Mesendoderm (in vitro differentiated cells): ENCODE results near the gene ADPRH.

ENCODE experiments used
- DNase-seq: peaks from one replicate; pipeline ENCODE4 v3.0.0; 2013
- H2AK5ac ChIP-seq: 2 replicates; pipeline ENCODE4 v1.6.1; 2013; ENCODE audit warnings: low read length, inconsistent platforms
- H2BK120ac ChIP-seq: 2 replicates; pipeline ENCODE4 v1.6.1; 2013; ENCODE audit warnings: low read depth, mild to moderate bottlenecking, low read length, moderate library complexity, mixed read lengths
- H2BK15ac ChIP-seq: replicated peaks from 2 replicates; pipeline ENCODE4 v1.6.1; 2013; ENCODE audit warnings: low read depth, mild to moderate bottlenecking, moderate library complexity
- H2BK5ac ChIP-seq: 2 replicates; pipeline ENCODE4 v1.6.1; 2013; ENCODE audit warnings: low read length, inconsistent platforms
- H3K18ac ChIP-seq: 2 replicates; pipeline ENCODE4 v1.6.1; 2013; ENCODE audit warnings: mild to moderate bottlenecking, low read length, mixed read lengths
- H3K23ac ChIP-seq: one replicate; pipeline ENCODE4 v1.6.1; 2013; ENCODE audit warnings: low read length
- H3K27ac ChIP-seq: 2 replicates; pipeline ENCODE4 v1.5.1; 2013; ENCODE audit warnings: low read depth, mild to moderate bottlenecking, inconsistent platforms, low read length, moderate library complexity
- H3K27me3 ChIP-seq: 2 replicates; pipeline ENCODE4 v1.6.1; 2013; ENCODE audit warnings: low read length, control low read depth, mild to moderate bottlenecking, inconsistent platforms; ENCODE audit not compliant: insufficient read depth, poor library complexity
- H3K36me3 ChIP-seq: 2 replicates; pipeline ENCODE4 v1.6.1; 2013; ENCODE audit warnings: low read length, inconsistent platforms; ENCODE audit not compliant: control insufficient read depth, insufficient read depth
- H3K4ac ChIP-seq: one replicate; pipeline ENCODE4 v1.6.1; 2013; ENCODE audit warnings: low read depth, mild to moderate bottlenecking, low read length, moderate library complexity
- H3K4me1 ChIP-seq: 2 replicates; pipeline ENCODE4 v1.6.1; 2013; ENCODE audit warnings: low read depth, low read length, inconsistent platforms; ENCODE audit not compliant: control insufficient read depth
- H3K4me2 ChIP-seq: 2 replicates; pipeline ENCODE4 v1.6.1; 2013; ENCODE audit warnings: low read length
- H3K4me3 ChIP-seq: 2 replicates; pipeline ENCODE4 v1.5.1; 2013; ENCODE audit warnings: mild to moderate bottlenecking, low read length
- H3K56ac ChIP-seq: one replicate; pipeline ENCODE4 v1.6.1; 2013; ENCODE audit warnings: low read length
- H3K79me1 ChIP-seq: 2 replicates; pipeline ENCODE4 v1.6.1; 2013; ENCODE audit warnings: low read length, inconsistent platforms
- H3K79me2 ChIP-seq: 2 replicates; pipeline ENCODE4 v1.6.1; 2013; ENCODE audit warnings: mild to moderate bottlenecking, low read length; ENCODE audit not compliant: control insufficient read depth, insufficient read depth
- H3K9ac ChIP-seq: 2 replicates; pipeline ENCODE4 v1.6.1; 2013; ENCODE audit warnings: low read length, inconsistent platforms
- H4K5ac ChIP-seq: one replicate; pipeline ENCODE4 v1.6.1; 2013; ENCODE audit warnings: low read length
- H4K8ac ChIP-seq: one replicate; pipeline ENCODE4 v1.6.1; 2013; ENCODE audit warnings: low read depth, mild to moderate bottlenecking, control low read depth, low read length, moderate library complexity
- WGBS: extraction: QIAGEN DNeasy Blood & Tissue Kit; methylation state at CpG from one replicate; pipeline ENCODE4 v1.1.7; 2013; ENCODE audit warnings: low lambda C conversion rate, missing lambda C conversion rate; ENCODE audit not compliant: insufficient coverage; ENCODE audit errors: extremely low coverage; 5-methylcytosine and 5-hydroxymethylcytosine counted together

Gene ADPRH

DNA sequence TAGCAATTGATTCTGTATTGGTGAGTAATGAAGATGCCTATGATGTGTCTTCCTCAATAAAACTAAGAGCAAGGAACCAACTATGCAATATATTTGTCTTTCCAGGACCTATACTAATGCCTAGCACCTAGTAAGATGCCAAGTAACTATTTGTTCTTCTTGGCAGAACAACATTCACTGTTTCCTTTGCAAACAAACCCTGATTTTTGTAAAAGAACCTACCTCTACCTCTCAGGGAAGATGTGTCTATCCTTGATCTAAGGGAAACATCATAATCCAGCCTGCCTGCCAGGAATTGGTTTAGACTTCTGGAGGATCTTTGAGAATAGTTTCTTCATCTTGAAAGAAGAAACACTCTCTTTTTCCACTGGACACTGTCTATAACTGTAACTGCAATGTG lies 3.8 kb upstream of the ADPRH start:
- no peaks in the 10 kb centered on the region for H3K79me1 ChIP-seq
- no peak overlapping the region for H2BK15ac ChIP-seq
- H3K27me3 ChIP-seq = no peaks in the 10 kb centered on the region
- H3K36me3 ChIP-seq = no peaks in the 10 kb centered on the region
- H4K8ac ChIP-seq = no peak overlapping the region
- no peak overlapping the region for H3K27ac ChIP-seq
- DNase-seq = no peak
- H2BK5ac ChIP-seq = no peak overlapping the region
- H2AK5ac ChIP-seq = no peak overlapping the region
- no peak overlapping the region for H4K5ac ChIP-seq
- no peak overlapping the region for H2BK120ac ChIP-seq
- H3K4me2 ChIP-seq = no peak overlapping the region
- no peak overlapping the region for H3K9ac ChIP-seq
- H3K56ac ChIP-seq = no peak overlapping the region
- H3K4me1 ChIP-seq = peaks cover 4% of the 10 kb centered on the region
- no peak overlapping the region for H3K4me3 ChIP-seq
- H3K4ac ChIP-seq = no peak overlapping the region
- no peak overlapping the region for H3K23ac ChIP-seq
- H3K79me2 ChIP-seq = no peaks in the 10 kb centered on the region
- no peak overlapping the region for H3K18ac ChIP-seq

DNA sequence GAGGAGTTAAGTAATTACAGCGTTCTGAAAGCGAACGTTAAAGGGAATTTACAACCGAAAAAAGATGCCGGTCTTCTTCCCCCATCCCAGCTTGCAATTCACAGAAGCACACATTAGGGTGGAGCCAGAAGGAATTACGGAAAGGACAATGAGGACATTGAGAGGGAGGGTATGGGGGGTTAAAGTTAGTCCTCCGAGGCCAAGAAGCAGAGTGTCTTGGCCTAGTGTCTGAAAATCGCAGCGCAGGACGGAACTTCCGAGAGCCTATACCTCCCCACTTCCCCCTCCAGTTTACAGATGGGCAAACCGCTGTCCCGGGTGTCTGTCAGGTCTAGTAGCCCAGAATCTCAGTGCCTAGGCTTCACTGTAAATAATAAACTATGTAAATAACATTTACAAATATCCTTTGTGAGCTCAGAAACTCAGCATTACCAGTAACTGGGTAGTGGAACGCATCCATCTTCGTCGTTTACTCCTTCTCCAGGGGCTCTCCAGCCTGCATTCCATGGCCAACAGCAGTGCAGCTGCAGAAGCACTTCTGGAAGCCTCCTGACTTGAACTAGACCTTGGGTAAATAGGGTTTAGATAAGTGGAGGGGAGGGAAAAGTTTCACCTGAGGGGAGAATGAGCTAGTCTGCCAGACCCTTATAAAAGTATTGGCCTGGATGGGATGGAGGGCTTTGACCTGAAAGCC lies 922 bp downstream of the ADPRH start:
- peak; percentile 81 for DNase-seq
- no peaks in the 10 kb centered on the region for H3K79me1 ChIP-seq
- peak overlapping the region; percentile 29 for H3K18ac ChIP-seq
- H2BK15ac ChIP-seq = no peak overlapping the region
- no peaks in the 10 kb centered on the region for H3K27me3 ChIP-seq
- H3K4me3 ChIP-seq = peak overlapping the region; percentile 67
- peak overlapping the region; percentile 83 for H3K9ac ChIP-seq
- peaks cover 4% of the 10 kb centered on the region for H3K4me1 ChIP-seq
- no peaks in the 10 kb centered on the region for H3K79me2 ChIP-seq
- no peak overlapping the region for H3K4ac ChIP-seq
- H3K23ac ChIP-seq = no peak overlapping the region
- no peak overlapping the region for H2BK5ac ChIP-seq
- H3K56ac ChIP-seq = peak overlapping the region; percentile 91
- no peak overlapping the region for H3K27ac ChIP-seq
- H4K8ac ChIP-seq = no peak overlapping the region
- no peak overlapping the region for H2BK120ac ChIP-seq
- peak overlapping the region; percentile 84 for H4K5ac ChIP-seq
- H2AK5ac ChIP-seq = no peak overlapping the region
- no peaks in the 10 kb centered on the region for H3K36me3 ChIP-seq
- H3K4me2 ChIP-seq = peak overlapping the region; percentile 84
- no CpG with 5 or more reads among the region's 16 CpGs for WGBS

- no peak overlapping the region for H3K4ac ChIP-seq
These were observed 2.9 kb downstream of the ADPRH start for GRCh38 chr3:119582178-119582577.

DNA sequence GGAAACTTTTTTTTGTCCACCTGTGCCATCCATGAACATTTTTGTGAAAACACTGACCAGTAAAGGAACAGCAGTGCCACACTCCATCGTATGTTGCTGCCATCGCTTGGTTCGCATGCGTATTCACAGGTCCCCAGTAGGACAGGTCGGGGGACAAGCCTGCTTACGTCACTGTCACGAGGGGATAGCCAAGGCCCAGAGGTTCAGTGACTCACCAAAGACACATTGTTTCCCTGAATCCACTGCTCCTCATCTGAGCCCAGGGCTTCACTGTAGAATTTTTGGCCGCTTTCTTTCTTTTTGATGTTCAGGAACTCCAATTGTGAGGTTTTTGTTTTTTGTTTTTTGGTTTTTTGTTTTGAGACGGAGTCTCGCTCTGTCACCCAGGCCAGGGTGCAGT lies 5.9 kb downstream of the ADPRH start:
- H2BK5ac ChIP-seq = no peak overlapping the region
- WGBS = no CpG with 5 or more reads among the region's 10 CpGs

More at GRCh38 chr3:119582178-119582577, 2.9 kb downstream of the ADPRH start:
- Histone ChIP-seq H3K27ac (no peak overlapping the region), H3K4me1 (peaks cover 4% of the 10 kb centered on the region), H3K4me2 (no peak overlapping the region), H2BK15ac (no peak overlapping the region), H3K23ac (no peak overlapping the region), H3K36me3 (no peaks in the 10 kb centered on the region), H2BK120ac (no peak overlapping the region), H2BK5ac (no peak overlapping the region), H4K8ac (no peak overlapping the region), H2AK5ac (no peak overlapping the region), H3K18ac (no peak overlapping the region), H3K9ac (no peak overlapping the region), H3K79me2 (no peaks in the 10 kb centered on the region), H3K56ac (no peak overlapping the region), H3K4me3 (no peak overlapping the region), H3K79me1 (no peaks in the 10 kb centered on the region), H3K27me3 (no peaks in the 10 kb centered on the region), H4K5ac (no peak overlapping the region)
- WGBS = no CpG with 5 or more reads among the region's 6 CpGs
- DNase-seq = no peak

DNA sequence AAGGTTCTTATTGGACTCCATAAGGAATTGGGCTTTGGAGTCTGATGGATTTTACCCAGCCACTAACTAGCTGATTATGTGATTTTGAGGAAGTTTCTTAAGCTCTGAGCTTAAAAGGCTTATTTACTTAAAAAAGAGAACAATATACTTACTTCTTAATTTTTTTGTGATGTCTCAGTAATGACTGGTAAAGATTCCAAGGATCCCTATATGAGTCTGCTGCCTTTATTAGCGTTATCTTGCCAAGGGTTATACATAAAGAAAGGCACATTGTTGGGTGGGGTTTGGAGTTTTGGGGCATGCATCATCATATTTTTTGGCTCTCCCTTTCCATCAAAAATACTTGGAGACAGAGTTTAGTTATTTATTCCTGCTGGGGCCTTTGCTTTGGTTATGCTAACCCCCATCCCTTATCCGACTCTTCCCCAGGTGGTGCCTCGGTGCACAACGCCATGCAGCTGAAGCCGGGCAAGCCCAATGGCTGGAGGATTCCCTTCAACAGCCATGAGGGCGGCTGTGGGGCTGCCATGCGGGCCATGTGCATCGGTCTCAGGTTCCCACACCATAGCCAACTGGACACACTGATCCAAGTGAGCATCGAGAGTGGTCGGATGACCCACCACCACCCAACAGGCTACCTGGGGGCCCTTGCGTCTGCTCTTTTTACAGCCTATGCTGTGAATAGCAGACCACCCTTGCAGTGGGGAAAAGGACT lies 6.7 kb downstream of the ADPRH start:
- H2AK5ac ChIP-seq = no peak overlapping the region
- H4K5ac ChIP-seq = no peak overlapping the region
- no peak overlapping the region for H3K4me3 ChIP-seq
- no peak overlapping the region for H2BK5ac ChIP-seq
- H3K9ac ChIP-seq = no peak overlapping the region
- no peaks in the 10 kb centered on the region for H3K79me1 ChIP-seq
- H2BK120ac ChIP-seq = no peak overlapping the region
- H3K23ac ChIP-seq = no peak overlapping the region
- H3K18ac ChIP-seq = no peak overlapping the region
- no peak for DNase-seq
- no peaks in the 10 kb centered on the region for H3K4me1 ChIP-seq
- H3K27ac ChIP-seq = no peak overlapping the region
- no peaks in the 10 kb centered on the region for H3K36me3 ChIP-seq
- no peak overlapping the region for H3K56ac ChIP-seq
- no peak overlapping the region for H4K8ac ChIP-seq
- no peak overlapping the region for H3K4me2 ChIP-seq
- H3K4ac ChIP-seq = no peak overlapping the region
- no peak overlapping the region for H2BK15ac ChIP-seq
- WGBS = no CpG with 5 or more reads among the region's 11 CpGs
- H3K79me2 ChIP-seq = no peaks in the 10 kb centered on the region
- H3K27me3 ChIP-seq = no peaks in the 10 kb centered on the region

More for the DNA sequence above, 5.9 kb downstream of the ADPRH start:
- Histone ChIP-seq H4K8ac (no peak overlapping the region), H3K4me1 (peaks cover 3% of the 10 kb centered on the region), H2BK120ac (no peak overlapping the region), H2AK5ac (no peak overlapping the region), H3K4ac (no peak overlapping the region), H3K9ac (no peak overlapping the region), H3K4me3 (no peak overlapping the region), H3K27me3 (no peaks in the 10 kb centered on the region), H3K79me2 (no peaks in the 10 kb centered on the region), H3K56ac (no peak overlapping the region), H4K5ac (no peak overlapping the region), H3K23ac (no peak overlapping the region), H2BK15ac (no peak overlapping the region), H3K36me3 (no peaks in the 10 kb centered on the region), H3K79me1 (no peaks in the 10 kb centered on the region), H3K4me2 (no peak overlapping the region), H3K18ac (no peak overlapping the region), H3K27ac (no peak overlapping the region)
- no peak for DNase-seq
